IPS-NIHi7 (cell line): ENCODE data around the gene CEP76.
"Not testable (repeated sequence)": the region's sequence is repeated elsewhere in the genome, so short reads cannot be mapped to it uniquely, and the experiment has no call there.

Source experiments
- DNase-seq: peaks from one replicate; pipeline ENCODE4 v3.0.0; 2012; ENCODE audit warnings: mixed read lengths; ENCODE audit errors: extremely low spot score

CEP76 gene

DNA sequence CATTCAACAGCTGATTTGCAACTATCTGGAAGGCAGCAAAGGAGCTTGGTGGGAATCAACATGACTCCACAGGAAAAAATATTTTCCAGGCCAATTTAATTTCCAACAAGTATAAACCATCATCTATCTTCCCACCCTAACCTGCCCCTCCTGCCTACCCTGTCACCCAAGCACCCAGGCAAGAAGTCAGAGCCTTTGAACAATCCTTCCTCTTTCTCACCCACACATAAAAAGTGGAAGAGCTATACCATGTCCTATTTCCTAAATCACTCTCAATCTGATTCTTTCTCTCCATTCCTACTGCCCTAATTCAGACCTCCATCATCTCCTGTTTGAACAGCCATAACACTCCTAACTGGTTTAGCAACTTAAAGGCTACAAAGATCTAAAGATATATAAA lies 57.3 kb downstream of the CEP76 start:
- DNase-seq: no peak

GRCh38 chr18:12643756-12644155 lies 58.8 kb downstream of the CEP76 start:
- not testable (repeated sequence) for DNase-seq

- no peak for DNase-seq
Measured at GRCh38 chr18:12640881-12641200, 61.7 kb downstream of the CEP76 start.

DNA sequence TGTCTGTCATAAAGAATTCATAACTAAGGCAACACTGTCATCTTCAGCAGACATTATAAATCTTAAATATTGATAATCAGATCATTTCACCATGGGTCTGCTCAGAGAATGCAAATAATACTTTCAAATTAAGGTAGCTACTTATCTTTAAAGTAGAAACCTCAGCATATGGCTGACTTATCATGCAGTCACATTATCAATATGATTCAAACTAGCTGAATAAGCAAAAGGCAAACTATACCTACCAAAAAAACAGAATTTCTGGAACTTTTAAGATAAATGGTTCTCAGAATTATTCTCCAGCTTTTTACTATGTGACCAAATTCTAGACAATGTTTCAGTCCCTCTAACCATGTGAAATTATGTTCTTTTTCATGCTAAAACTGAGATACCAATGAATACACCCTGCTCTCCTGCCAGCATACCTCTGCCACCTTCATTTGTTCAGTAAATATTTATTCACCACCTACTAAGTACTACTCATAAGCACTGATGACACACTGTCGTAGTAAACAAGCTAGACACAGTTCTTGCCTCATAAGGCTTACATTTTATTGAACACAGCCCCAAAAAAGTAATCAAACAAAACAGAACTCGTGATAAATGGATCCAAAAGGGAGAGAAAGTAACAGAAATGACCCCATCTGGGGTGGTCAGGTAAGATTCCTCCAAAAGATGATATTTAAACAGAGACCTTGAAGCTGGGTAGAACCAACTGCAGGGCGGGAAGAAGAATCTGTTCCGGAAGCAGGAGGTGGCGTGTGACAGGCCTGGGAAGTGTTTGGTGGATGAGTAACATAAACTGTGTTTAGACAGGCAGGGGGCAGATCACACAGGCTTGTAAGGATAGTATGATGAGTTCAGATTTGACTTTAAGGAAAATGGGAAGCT lies 62.3 kb downstream of the CEP76 start:
- no peak for DNase-seq

DNA sequence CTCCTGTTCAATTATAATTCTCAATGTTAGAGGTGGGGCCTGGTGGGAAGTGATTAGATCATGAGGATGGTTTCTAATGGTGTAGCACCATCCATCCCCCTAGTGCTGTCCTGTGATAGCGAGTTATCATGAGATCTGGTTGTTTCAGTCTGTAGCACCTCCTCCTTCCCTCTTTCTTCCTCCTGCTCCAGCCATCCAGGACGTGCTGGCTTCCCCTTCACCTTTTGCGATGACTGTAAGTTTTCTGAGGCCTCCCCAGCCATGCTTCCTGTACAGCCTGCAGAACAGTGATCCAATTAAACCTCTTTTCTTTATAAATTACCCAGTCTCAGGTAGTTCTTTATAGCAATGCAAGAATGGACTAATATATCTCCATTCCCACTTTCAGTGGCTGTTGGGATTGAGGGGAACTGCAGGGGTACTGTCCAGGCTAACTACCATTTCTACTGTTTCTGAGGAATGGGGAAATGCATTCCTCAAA lies 63.8 kb downstream of the CEP76 start:
- DNase-seq: no peak

DNA sequence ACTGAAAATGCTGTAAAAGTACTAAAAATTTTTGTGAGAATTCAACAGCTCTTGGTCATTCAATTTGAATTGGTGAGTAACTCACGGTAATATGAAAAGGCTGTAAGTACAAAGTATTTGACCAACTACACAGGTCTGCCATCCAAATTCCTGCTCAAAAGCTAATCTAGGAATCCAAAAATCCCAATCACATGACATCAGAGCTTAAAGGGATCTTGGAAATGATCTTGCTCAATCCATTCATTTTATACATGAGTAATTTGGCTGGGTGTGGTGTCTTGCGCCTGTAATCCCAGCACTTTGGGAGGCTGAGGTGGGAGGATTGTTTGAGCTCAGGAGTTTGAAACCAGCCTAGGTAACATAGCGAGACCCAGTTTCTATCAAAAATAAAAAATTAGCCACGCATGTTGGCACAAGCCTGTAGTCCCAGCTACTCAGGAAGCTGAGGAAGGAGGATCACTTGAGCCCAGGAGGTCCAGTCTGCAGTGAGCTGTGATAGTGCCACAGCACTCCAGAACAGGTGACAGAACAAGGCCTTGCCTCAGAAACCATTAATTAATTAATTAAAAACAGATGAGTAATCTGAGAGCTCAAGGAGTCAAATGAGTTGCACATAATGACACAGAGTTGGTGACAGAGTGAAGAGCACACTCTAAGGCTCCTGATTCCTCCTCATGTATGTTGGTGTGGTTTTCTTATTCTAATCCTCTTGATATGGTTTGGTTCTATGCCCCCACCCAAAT lies 64.5 kb downstream of the CEP76 start:
- no peak for DNase-seq

DNA sequence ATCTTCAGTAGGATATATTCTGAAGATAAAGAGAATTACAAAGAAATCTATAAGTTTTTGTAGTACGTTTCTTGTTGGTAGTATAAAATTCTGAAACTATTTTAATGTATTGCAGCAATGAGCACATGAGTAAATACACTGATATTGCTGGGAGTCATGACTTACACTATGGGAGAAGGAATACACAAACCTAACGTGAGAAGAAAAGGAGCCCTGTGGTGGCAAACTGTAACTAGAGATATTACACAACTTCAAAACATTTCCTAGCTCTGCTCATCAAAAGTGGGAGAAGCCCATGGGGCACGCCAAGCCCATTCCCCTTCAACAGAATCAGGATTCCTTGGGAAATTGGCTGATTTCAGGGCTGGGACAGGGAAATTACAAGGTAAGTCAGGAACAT lies 65.1 kb downstream of the CEP76 start:
- no peak for DNase-seq

DNA sequence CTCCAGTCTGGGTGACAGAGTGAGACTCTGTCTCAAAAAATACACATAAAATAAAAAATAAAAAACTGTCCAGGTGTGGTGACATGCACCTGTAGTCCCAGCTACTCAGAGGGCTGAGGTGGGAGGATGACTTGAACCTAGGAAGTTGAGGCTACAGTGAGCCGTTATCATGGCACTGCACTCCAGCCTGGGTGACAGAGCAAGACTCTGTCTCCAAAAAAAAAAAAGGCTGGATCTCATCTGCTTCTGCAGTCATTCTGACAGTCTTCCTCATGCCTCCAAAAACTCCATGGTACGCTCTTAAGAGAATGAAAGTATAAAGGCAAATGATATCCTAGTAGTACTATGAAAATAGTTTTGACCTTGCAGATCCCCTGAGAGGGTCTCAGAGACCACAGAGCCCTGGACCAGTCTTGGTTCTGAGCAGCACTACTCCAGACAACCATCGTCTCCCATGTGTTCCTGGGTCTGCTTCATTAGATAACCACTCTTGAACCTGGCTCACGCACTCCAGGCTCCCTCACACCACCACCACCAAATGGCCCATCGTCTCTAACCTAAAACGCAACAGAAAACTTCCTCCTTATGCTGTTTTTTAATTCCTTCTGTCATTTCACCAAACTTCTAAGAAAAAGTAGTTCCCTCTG lies 70.6 kb downstream of the CEP76 start:
- DNase-seq: no peak

DNA sequence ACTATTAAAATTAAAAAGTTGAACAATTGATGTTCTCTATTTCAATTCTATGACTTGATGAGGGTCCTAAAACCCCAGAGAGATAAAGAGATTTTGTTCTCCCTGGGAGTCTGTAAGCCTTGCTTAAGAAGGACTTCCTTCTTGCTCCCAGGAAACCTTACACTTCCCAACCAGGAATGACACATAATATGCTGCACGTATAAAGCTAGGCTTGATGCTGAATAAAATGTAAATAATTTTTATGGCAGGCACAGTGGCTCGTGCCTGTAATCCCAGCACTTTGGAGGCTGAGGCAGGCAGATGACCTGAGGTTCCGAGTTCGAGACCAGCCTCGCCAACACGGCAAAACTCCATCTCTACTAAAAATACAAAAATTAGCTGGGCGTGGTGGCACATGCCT lies 72.4 kb downstream of the CEP76 start:
- no peak for DNase-seq

DNA sequence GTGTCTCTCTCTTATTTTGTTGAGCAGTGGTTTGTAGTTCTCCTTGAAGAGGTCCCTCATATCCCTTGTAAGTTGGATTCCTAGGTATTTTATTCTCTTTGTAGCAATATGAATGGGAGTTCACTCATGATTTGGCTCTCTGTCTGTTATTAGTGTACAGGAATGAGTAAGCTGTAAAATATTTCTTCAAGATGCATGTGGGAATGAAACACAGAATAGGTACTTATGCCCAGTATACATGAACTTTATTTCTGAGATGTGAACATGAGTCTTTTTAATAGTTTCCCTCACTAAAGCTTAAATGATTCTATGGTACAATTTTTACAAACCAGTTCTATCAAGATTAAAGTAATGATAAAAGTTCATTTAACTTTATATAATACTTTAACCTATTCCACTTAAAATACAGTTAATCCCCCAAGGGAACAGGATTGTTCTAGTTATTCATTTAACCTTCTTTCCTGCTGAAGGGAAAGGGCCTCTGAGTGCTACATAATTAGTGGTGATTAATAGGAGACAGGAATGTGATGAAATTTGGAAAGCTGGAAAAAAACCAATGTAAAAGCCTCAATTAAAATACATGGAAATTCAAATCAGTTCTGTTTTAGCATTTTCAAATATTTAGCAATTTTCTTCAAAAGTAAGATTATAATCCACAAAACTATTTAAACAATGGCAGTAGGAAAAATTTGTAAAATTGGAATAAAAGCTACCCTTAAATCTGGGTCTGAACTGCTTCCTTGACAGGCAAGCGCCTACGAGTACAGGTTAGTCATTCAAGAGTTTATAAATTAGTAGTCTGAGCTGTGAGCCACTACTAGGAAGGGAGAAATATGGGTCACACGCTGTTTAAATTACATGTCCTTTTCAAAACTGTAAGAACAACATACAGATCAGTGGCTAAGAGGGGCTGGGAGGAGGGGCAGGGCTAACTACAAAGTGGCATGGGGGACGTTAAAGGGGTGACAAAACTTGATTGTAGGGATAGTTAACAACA lies 73.5 kb downstream of the CEP76 start:
- no peak for DNase-seq

DNA sequence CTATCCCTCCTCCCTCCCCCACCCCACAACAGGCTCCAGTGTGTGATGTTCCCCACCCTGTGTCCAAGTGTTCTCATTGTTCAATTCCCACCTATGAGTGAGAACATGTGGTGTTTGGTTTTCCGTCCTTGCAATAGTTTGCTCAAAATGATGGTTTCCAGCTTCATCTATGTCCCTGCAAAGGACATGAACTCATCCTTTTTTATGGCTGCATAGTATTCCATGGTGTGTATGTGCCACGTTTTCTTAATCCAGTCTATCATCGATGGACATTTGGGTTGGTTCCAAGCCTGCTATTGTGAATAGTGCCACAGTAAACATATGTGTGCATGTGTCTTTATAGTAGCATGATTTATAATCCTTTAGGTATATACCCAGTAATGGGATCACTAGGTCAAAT lies 75.3 kb downstream of the CEP76 start:
- not testable (repeated sequence) for DNase-seq

DNA sequence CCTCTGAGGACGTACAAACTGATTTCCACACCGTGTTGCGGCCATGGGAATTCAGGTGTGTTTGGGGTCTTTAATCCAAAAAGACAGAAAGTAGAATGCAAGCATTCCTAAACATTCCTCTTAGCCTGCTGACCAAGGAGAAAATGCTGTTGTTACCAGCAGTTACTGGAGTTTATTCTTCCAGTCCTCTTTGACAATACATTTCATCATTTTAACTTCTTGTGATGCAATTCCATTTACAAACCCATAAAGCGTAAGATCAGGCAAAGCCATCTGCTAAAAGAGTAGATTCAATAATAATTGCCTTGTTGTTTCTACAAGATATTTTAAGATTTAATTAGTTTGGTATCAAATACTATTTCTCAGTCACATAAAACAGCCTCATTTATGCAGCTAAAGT lies 77.3 kb downstream of the CEP76 start:
- DNase-seq: no peak
